ENCODE data around the gene EGFR.

EGFR gene

DNA sequence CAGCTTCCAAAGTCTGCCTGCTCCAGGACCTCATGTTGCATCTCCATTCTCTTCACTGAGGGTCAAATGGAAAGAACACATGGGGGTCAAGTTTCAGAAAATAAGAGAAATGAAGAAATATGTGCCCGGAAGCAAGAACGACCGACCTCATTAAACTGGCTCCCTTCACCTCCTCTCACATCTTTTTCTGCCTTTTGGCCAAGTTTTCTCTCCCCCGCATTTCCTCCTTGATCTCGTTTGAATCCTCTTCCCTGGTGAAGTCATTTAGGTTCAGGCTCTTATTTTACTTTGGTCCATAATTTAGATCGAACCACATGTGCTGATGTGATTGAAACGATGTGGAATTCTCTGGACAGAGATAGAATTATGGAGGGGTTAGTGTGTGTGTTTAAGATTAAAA, 44.2 kb downstream of the EGFR start:
- no peak for DNase-seq (ENCODE audit: low read depth)

DNA sequence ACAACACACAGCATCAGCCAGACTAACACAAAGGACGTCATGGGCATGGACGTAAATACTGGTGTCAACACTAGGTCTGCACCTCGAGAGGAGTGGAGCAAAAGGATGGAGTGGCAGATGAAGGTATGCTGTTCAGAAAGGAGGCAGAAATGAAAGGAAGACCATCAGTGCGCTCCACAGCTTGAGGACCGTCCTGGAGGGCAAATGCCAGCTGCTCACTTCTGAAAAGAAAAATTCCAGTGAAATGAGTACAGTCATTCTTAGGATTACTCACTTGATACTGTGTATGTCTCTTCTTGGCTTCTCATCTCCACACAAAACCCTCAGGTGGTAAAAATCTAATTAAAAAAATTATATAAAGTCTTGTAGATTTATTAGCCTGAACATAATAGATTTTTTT, 44.8 kb downstream of the EGFR start:
- no peak for DNase-seq (ENCODE audit: low read depth)

DNA sequence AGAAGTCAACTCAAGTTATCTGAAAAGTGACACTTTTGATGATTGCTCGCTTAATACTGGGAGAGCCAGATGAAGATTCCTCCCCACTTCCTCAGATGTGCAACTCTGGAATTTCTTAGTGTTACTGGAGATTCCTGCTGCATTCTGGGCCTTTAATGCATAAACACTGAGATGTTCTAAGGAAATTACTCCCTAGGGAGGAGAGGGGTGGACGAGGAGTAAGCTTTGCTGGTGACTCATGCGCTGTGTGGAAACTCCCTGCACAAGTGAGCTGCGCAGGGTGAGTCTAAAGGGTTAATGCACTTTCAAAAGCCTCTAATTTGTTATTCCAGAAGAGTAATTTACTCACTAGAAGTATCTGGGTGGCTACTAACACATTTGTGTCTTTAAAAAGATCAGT, 46.3 kb downstream of the EGFR start:
- no peak for DNase-seq (ENCODE audit: low read depth)

DNA sequence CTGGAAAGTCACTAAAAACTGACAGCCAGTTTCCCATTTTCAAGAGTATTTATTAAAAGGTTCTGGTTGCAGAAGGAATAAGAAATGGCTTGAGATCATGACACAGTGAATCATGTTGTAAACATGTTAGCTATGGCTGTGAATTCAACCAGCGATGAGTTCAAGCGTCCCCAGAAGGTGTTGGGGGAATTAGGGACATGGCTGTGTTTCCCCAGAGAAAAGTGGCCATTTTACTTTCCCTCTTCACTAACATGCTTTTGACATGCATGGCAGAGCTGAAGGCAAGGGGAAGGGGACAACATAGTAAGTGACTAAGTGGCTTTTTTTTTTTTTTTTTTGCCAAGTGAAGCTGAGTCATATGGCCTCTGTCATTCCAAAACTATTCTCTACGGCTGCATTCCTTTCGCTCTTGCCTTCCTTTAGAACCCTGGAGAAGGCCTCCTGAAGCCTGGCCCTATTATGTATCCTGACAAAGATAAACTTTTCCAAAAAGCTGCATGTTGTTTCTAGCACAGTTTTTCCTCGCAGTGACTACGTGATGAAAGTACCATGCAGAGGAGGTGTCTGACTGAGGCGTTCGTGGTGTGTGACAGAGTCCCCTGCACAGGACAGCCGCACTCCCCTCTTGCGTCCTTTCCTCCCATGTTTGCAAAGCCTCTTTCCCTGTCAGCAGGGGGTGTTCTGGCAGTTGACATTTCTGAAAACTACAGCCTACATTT, 46.9 kb downstream of the EGFR start:
- DNase-seq (ENCODE audit: low read depth): no peak

DNA sequence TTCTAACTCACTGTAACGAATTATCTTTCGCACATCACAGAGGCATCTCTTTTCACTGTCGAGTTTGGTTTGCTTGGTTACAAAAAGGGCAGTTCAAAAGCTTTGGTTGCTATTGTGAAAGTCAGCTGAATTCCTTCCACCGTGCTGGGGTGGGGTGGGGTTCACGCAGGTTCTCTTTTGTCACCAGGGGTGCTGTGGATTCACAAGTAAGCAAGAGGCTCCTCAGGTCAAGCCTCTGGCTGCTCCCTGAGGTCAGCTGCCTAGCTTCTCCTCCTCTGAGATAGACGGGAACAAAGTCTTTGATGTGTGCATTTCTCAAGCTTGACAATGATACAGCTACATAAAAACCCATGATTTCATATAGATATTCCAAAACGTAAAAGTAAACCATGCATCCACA, 47.7 kb downstream of the EGFR start:
- DNase-seq (ENCODE audit: low read depth): no peak

DNA sequence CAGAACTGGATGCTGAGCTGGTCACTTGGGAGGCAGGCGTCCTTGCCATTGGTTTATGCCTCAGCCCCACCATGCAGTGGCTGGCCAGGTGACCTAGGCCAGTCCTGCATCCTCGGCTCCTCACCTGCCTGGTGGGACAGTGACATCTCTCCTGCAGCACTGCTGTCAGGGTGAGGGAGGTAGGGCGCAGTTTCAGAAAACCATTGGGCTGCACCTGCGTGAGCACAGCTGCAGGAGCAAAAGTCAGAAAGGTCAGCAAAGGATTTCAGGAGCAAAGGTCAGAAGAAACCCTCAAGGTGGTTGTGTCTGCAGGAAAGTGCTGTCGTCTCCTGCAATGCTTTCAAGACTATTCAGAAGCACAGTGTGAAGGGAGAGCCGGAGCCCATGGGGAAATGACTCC, 48.1 kb downstream of the EGFR start:
- DNase-seq (ENCODE audit: low read depth): no peak

DNA sequence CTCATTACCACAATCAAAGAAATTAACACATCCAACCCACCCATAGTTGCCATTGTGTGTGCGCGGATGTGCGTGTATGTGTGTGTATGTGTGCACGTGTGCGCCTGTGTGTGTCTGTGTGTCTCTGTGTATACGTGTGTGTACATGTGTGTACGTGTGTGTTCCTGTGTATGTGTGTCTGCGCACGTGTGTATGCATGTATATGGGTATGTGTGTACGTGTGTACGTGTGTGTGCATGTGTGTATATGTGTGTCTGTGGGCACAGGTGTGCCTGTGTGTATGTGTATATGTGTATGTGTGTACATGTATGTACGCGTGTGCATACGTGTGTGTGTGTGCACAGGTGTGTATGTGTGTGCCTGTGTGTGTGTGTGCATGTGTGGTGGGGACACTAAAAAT, 48.9 kb downstream of the EGFR start:
- no peak for DNase-seq (ENCODE audit: low read depth)

DNA sequence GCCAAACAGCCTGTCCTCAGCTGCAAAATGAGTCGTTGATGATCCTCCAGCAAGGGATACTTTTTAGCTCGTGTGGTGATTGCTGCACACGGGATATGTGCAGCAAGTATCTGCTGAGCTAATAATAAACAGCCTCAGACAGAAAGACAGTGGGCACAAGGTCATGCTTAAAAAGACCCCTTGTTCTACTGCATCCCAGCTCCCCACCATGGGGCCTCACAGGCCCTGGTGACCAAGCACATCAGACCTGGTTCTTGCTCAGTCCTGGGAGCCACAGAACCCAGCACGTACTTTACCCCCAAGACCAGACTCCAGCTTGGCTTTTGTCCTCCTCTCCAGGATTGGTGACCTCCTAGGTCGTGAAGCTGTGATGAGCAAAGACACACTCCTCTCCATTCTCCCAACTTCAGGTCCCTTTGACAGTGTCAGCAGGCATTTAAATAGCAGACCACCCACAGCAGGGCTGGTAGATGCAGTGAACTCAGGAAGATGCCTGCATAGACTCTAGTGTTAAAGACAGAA, 50.5 kb downstream of the EGFR start:
- no peak for DNase-seq (ENCODE audit: low read depth)

DNA sequence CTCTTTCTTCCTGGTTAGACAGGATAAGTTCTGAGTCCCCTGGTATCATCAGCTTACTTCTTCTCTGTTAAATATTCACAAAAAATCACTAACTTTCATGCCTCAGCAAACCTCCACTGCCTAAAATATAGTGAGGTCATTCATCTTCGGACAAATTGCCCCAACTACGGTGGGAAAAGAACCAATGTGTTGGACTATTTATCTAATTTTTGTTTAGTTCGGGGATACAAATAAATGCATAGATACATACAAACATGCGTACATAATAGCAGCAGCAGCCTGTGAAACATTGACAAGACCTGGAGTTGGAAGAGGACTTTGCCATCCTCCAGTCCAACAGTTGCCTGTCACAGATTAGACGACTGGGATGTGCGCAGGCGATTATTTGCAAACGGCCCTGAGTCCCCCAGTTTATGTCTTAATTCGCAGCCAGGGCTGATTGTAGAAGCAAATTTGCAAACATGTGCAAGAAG, 51.5 kb downstream of the EGFR start:
- no peak for DNase-seq (ENCODE audit: low read depth)

DNA sequence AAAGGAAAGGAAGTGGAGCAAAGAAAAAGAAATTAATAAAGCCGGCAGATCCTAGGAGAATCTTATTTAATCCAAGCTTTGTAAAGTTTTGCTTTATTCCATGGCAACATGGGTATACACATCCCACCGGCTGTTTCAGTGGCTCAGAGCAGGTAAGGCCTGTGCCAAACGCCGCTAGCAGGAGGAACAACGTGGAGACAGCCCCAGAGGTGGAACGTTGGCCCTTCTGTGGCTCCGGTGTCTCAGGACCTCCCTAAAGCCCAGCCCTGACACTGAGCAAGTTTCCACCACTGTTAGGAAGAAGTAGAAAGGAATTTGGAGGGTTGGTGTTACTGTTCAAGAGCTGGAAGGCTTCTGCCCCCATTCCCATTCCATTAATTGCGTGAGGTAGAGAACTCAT, 52.0 kb downstream of the EGFR start:
- no peak for DNase-seq (ENCODE audit: low read depth)

DNA sequence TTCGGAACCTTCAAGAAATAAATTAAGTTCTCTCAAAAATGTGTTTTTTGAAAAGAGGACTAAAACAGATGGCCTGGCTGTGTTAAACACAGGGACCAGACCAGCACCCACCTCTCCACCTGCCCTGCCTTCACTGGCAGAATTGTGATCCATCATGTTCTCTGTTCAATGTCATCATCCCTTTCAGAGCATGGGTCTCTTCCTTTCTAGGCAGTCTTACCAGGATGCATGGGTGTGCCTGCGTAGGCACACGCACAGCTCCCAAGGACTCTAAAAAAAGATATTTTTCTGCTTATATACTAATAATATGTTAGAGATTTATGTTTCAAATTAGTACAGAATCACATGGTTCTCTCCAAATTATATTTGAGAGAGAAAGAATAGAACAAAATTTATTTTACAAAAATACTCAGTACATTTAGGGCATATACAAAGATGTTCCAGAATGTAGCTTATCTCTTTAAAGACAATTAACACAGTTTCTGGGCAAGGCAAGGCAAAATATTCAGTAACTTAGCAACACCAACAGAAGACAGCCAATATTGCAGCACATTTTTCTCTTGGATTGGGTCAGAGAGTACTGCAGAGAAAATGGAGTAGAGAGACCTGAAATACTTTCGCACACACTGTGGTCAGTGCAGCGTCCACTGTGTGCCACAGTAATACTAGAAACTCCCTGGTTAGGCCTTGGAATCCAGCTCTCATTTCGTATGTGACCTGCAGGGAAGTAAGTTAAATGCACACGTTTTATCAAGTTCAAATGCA, 52.8 kb downstream of the EGFR start:
- no peak for DNase-seq (ENCODE audit: low read depth)

DNA sequence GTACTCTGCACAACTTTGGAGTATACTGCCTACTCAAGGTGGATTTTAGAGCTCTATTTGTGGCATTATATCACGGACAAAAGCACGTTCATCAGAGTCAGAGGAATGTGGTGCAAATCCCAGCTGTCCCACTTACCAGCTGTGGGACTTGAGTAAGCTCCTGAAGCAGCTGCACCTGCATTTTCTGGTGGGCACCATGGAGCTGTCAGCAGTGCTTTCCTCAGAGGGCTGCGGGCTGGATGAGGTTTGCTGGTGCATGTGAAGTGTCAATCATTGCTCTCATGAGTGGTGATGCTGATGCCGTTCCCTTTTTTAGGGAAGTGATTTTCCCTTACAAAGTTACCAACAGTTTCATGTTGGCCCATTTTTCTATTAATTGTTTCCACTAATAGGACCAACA, 53.4 kb downstream of the EGFR start:
- no peak for DNase-seq (ENCODE audit: low read depth)

DNA sequence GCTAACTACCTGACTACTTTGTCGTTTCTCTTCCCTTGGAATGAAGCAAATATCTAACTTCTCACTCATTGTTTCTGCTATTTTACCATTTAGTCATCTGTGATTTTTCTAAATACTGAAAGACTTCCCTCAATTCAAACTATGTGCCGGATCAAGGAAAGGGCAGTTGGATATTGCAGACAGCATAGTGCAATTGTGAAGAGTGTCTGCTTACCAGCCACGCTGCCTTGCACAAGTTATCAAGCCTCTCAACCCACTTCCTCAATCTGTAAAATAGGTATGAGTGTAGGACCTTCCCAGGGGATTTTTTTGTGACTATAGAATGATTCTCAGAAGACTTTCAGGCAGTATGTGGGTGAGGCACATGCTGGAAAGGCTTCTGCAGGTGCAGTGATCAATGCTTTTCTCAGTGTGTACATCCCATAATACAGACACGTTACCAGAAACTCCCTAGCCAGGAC, 54.3 kb downstream of the EGFR start:
- DNase-seq (ENCODE audit: low read depth): no peak

DNA sequence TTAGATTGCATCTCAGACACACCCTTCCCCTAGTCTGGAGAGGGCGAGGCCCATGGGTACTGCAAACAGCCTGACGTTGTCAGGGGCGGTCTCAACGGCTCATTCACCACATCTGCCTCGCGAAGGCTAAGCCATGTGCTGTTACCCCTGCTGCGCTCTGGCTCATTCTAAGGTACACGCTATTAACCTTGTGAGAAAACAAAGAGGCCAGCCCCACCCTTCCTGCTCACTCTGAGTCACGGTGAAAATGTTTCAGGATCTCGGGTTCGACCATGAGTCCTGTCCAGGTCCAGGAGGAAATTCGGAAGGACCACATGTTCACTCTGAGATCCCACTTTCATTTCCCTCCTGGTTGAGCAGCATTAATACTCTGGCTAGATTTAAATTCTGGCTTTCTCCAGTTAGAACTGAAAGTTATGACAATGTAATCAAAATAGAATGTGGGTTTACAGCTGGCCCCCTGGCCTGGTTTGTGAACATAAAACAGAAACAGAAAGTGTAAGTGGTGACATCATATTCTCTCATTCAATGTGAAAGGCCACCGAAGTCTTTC, 55.2 kb downstream of the EGFR start:
- DNase-seq (ENCODE audit: low read depth): no peak

DNA sequence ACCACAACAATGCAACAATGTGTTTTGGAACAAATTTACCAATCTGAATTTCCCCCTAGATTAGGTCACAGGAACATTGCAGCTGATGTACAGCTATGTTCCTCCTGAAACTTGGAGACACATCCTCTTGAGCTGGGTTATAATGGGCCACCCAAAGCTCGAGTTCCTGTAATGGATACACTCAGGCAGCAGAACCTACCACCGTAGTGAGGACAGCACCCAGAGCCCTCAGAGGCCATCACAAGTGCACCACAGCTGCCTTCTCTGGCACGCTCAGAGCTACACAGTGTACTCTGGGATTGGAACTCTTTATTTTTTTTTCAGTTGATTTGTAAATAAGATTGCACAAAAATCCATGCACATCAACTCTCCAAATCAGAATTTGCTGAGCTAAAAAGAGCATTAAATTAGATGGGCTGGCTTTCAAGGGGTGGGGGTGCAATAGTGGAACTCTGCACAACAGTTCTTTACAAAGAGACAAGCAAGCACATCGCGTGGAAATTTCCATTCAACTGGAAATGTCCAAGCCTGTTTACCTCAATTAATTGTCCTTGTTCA, 56.7 kb downstream of the EGFR start:
- DNase-seq (ENCODE audit: low read depth): no peak

DNA sequence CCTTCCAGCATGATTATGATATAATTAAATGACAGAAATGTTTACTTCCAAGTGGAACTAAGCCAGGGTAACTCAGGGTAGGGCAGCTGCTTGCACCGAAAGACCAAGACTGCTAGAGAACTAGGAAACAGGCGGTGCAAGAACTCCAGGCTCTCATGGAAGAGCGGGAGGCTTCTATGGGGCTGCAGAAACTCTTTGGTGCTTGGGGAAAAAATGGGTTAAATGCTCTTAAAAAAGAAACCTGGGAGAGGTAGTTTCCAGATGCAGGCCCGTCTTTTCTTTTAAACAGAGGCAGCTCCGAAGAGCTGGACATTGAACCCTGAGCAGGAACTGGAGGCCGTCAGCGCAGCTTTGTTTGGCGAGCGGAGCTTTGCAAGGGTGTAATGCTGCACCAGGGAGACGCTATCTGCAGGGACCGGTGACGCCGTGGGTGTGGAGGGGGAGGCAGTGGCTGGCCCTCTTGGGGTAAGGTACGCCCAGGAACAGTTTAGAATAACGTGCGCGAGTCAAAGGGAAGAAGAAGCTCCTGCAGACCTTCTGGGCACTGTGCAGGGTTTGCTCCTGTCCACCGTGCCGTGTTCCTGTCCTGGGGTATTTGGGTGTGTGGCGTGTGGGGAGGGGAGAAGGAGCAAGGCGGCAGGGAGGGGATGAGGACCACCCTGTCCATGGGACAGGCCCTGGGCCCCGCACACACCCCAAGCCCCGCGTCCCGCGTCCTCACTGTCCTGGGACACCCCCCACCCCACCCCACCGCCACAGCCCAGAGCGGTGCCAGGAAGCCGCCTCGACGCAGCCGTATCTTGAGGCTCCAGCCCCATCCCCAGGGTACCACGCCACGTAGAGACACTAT, 59.0 kb downstream of the EGFR start:
- no peak for DNase-seq (ENCODE audit: low read depth)

DNA sequence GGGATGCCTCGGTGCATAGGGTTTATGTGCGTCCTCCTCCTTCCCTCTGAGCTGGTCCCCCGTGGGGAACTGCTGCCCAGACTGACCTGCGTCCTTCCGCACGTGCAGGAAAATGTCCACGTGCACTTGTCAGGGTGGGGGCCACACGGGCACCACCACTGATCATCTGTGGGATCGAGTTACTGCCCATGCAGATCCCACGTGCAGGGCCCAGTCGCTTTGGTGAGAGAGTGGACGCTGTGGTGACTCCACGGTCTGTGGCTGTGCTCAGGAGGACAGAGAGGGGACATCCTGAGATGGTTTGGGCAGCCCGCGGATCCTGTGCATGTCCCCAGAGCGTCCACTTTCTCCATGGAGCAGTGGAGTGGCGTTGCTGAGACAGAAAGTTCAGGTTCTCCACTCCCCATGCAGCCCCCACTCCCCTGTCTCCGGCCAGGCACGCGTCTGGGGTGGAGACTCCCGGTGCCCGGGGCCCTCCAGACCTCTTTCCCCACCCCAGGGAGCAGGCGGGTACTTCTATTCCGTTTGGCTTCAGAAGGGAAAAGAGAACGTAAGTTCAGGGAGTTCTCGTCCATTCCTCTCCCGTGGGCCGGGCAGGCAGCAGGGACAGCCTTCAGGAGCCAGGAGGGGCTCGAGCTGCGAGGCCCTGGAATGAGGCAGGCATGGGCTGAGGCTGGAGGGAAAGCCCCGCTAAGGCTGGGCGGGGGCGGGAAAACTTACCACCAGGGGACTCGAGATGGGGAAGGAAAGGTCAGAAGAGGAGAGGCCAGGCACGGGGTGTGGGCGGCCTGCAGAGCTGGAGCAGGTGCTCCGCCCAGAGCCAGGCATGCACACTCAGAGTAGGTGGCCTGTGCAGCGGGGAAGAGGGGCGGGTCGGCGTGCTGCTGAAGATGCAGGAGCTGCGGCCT, 59.9 kb downstream of the EGFR start:
- DNase-seq (ENCODE audit: low read depth): no peak

DNA sequence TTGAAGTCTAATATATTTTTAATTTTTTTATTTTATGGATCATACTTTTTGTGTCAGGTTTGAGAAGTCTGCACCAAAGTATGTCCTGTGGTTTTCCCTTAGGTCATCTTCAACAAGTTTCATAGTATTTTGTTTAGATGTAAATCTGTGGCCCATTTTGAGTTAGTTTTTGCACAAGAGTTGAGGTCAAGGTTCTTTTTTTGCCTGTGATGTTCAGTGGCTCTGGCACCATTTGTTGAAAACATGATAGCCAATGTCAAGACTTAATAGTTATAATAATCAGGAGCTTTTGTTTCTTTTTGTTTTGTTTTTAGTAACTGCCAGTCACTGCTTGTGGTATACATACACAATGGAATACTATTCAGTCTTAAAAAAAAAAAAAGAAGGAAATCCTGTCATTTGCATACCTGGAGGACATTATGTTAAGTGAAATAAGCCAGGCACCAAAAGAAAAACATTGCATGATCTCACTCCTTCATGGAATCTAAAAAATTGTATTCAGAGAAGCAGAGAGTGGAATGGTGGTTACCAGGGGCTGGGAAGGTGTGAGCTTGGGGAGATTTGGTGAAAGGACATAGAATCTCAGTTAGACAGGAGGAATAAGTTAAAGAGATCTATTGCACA, 61.3 kb downstream of the EGFR start:
- DNase-seq (ENCODE audit: low read depth): no peak

DNA sequence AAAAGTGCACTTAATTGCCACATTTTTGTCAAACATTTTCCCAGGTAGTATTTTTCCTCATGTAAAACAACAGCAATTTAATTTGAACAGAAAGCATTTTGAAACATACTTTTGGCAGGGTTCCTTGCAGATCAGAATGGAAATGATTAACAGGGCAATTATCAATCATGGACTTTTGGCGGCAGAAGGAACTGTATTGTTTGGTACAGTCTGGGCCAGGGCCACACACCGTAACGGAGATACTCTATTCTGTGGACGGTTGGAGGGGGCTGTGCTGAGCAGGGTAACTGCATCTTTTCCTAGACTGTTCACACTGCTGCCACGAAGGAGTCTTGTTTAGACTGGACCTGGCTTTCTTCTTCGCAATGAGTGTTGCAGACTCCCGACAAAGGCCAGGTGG, 62.3 kb downstream of the EGFR start:
- DNase-seq (ENCODE audit: low read depth): no peak

All from CMK (cell line).